Smooth muscle cell of the brain vasculature (primary cell): Measurements from ENCODE around the gene RERE.
"Not testable (repeated sequence)": the region's sequence is repeated elsewhere in the genome, so short reads cannot be mapped to it uniquely, and the experiment has no call there.

Source experiments
- DNase-seq: peaks from one replicate; pipeline ENCODE4 v3.0.0-alpha.2; 2012; ENCODE audit warnings: low read depth, low spot score

Gene RERE

DNA sequence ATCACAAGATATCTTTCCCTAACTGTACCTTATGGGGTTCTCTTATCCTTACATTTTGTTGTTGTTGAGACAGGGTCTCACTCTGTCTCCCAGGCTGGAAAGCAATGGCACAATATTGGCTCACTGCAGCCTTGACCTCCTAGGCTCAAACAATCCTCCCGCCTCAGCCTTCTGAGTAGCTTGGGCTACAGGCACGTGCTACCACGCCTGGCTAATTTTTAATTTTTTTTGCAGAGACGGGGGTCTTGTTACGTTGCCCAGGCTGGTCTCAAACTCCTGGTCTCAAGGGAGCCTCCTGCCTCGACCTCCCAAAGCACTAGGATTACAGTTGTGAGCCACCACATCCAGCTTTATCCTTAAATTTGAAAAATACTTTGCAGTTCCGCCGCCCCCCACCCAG lies 10.4 kb downstream of the RERE start:
- DNase-seq = no peak

DNA sequence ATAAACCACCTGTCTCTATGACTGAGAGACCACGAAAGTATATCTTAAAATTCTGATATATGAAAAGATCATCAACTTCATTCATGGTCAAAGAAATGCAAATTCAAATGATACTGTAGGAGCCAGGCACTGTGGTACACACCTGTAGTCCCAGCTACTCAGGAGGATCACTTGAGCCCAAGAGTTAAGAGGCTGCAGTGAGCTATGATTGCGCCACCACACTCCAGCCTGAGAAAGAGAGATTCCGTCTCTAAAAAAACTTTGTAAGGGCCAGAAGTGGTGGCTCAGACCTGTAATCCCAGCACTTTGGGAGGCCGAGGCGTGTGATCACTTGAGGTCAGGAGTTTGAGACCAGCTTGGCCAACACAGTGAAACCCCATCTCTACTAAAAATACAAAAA lies 17.0 kb downstream of the RERE start:
- no peak for DNase-seq

DNA sequence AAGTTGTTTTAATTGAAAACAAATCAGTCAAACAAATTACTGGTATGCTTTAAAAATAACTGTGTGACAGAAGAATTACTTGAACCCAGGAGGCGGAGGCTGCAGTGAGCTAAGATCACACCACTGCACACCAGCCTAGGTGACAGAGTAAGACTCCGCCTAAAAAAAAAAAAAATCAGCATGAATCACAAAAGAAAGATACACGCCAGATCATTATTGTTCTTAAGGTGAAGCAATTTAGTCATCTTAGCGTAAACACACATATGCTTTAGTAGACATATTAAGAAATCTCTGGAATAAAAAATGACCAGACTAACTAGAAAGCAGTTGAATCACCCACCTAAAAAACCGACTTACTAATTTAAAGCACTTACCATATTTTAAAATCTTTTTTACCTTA lies 20.2 kb downstream of the RERE start:
- no peak for DNase-seq

DNA sequence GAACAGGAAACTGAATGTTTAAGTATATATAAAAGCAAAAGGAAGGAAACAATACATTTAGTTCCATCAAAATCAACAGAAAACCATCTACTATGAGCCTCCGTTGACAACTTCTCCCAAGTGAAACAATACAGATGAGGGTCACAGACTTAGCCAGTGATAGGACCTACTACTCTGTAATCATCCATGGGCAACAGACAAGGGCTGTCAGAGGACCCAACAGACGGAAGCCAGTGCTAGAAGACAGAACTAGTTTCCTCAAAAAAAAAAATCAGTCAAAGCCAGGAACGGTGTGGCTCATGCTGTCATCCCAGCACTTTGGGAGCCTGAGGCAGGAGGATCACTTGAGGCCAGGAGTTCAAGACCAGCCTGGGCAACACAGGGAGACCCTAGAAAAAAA lies 20.6 kb downstream of the RERE start:
- no peak for DNase-seq

DNA sequence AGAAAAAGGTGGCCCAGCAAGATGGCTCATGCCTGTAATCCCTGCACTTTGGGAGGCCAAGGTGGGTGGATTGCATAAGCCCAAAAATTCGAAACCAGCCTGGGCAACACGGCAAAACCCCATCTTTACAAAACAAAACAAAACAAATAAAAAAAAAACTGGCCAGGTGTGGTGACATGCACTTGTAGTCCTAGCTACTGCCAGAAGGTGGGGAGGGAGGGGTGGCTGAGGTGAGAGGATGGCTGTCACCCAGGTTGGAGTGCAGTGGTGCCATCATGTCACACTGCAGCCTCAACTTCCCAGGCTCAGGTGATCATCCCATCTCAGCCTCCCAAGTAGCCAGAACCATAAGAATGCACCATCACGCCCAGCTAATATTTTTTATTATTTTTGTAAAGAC lies 22.8 kb downstream of the RERE start:
- DNase-seq = no peak

DNA sequence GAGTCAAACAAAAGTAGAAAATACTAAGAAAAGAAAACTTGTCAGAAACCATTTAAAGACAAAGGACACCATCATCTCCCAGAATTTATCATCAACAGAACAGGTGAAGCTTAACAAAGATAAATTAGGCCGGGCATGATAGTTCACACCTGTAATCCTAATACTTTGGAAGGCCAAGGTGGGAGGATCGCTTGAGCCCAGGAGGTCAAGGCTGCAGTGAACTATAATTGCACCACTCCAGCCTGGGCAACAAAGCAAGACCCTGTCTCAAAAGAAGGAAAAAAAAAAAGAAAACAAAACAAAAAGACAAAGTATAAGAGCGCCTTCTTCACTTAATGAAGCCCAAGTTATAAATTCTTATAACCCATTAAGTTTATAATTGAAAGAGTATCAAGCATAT lies 25.6 kb downstream of the RERE start:
- no peak for DNase-seq

DNA sequence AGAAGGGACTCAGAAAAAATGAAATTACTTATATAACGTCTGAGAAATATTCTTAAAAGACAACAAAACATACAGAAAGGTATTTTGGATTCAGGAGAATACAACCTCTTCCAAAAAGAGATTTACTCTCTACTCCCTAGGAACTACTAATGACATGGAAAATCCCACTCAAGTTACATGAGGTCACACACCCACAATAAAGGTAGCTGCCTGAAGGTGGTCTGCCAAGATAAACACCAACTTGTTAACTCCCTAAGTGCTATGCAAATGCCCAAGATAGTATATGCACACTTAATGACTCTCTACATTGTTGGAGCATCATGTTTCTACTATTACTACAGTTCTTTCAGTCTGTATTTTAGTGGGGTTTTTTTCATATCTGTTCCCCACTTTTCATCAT lies 26.5 kb downstream of the RERE start:
- no peak for DNase-seq

DNA sequence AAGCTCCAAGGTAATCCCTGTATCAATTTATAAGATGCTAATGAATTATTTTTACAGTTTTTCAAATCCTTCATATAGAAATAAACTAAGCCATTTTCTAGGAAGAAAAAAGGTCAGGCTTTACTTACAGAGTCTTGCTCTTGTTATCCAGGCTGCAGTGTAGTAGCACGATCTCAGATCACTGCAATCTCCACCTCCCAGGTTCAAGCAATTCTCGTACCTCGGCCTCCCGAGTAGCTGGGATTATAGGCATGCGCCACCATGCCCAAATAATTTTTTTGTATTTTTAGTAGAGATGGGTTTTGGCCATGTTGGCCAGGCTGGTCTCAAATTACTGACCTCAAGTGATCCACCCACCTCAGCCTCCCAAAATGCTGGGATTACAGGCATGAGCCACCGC lies 27.0 kb downstream of the RERE start:
- DNase-seq = no peak

DNA sequence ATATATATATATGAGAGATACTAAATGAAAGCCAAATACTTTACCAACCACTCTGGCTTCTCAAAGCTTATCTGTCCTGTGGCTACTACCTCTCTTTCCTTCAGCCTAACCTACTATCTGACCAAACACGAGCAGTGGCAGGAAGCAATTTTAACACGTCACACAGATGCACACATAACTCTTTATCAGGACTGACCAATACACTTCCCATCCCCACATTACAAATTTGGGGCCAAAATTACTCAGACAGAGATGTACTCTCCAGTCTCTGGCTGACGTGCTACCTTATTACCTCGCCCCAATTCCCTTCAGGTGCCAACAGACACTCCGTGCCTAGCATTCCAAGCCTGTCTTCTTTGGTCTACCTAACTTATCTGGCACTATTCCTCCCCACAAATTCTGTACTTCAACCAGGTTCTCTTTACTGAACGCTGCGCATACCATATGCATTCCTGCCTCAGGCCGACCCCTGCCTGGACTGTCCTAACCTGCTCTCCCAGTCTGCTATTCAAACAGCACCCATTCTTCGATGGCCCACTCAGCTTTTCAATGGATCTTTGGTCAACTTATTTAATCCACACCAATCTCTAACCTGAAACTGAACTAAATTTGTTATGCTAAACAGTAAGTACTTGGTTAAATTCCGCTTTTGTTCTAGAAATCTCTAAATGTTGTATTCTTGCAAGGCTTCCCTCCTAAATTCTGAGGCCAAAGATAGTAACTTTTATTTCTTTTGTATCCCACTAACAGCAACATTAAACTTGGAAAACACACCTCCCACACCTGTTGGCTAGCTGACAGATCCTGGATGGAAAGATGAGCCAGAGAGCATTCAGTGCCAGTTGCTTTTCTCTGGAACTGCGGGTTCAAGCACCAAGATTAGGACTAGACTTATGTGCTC lies 27.9 kb downstream of the RERE start:
- no peak for DNase-seq

DNA sequence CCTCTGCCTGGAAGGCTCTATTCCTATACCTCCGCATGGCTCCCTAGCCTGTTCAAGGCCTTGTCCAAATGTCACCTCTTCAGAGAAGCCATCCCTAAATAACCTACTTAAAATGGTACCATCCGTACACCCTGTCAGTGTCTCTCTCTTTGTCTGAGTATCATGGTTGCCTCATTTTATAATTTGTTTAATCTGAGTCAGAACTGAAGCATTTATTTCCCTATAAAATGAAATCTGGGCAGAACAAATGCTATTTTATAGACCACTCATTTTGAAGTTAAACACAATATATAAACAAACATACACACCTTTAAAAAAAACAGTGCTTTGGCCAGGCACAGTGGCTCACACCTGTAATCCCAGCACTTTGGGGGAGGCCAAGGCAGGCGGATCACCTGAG lies 30.2 kb downstream of the RERE start:
- no peak for DNase-seq

DNA sequence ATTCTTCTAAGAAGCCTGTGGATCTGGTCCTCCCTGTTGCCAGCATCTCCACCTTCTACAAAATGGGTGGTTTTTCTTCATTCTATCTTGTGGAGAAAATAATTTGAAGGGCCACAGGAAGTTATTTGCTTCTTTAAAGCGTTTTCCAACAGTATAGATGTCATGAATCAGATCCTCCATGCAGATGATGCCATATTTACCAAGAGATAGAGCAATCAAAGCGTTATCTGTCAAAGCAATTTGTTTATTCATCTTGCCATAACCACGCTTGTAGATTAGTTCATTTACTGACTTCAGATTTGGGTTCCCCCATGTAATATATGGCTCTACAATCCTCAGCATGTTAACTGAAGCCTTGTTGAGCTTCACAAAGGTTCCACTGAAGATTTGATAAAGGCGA lies 31.2 kb downstream of the RERE start:
- DNase-seq = not testable (repeated sequence)

DNA sequence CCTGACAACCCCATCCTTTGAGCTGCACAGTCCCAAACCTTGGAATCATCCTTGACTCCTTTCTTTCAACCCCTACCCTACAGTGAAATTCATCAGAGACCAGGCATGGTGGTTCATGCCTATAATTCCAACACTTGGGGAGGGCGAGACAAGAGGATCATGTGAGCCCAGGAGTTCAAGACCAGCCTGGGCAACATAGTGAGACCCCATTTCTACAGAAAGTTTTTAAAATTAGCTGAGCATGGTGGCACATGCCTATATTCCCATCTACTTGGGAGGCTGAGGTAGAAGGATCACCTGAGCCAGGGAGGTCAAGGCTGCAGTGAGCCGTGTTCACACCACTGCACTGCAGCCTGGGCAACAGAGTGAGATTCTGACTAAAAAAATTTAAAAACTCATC lies 34.5 kb downstream of the RERE start:
- no peak for DNase-seq

DNA sequence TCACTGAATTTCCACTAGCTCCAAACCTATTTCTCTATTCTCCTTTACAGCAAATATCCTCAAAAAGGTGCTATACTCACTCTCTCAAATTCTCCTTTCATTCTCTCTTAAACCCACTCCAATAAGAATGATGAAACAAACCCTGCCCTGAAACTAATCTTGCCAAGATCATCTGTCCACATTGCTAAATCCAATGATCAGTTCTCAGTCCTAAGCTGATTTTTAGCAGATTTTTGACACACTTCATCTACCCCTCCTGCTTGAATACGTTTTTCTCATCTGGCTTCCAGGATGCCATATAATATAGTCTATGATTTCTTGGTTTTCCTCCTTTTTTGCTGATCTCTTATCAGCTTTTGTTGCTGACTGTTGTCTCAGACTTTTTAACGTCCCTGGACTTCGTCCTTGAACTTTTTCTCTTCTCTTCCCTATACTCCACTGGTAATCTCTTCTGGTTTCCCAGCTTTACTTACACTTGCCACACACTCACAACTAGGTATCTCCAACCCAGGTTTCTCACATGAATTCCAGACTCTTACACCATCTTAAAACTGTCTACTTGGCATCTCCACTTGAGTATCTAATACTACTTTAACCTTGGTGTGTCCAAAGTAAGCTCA lies 35.3 kb downstream of the RERE start:
- DNase-seq = no peak

DNA sequence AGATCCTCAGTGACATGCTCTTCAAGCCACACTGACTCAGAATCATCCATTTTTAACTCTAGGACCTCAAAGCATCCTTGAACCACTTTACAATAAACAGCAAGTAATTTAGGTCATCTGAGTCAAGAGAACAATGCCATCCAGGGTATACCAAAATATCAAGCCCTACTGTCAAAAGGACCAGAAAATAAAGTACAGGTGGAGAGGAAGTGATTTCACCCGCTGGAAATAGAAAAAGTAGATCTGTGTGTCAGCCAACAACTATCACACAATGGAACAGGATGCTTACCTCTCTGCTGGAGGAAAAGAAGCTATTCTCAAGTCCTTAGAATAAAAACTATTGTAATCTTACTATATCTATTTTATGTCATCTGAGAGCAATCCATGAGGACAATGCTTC lies 37.0 kb downstream of the RERE start:
- no peak for DNase-seq

DNA sequence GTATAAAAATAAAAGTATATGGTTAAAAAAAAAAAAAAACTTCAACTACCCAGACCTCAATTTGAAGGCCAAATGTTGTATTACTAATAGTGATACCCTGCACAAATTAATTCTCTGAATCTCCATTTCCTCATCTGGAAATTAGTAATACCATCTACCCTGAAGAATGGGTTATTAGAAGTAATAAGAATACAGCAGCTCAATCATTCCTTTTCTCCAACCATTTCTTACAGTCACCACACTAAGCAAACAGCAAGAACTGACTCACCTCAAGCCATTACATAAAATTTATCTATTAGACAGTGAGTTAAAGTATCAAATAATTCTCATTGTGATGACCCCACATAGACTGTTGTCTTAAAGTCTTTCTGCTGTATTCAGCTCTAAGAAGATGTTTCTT lies 39.6 kb downstream of the RERE start:
- no peak for DNase-seq

DNA sequence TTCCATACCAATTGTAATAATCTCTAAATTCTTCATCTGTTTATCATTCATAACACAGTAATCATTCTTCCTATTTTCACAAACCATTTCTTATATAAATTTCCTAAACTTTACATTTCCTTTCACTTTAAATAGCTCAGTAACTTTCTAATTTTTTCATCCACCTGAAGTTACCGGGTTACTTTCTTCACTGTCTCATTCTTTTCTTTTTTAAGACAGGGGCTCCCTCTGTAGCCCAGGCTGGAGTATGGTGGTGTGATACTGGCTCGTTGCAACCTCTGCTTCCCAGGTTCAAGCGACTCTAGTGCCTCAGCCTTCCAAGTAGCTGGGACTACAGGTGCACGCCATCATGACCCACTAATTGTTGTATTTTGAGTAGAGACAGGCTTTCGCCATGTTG lies 41.3 kb downstream of the RERE start:
- no peak for DNase-seq

DNA sequence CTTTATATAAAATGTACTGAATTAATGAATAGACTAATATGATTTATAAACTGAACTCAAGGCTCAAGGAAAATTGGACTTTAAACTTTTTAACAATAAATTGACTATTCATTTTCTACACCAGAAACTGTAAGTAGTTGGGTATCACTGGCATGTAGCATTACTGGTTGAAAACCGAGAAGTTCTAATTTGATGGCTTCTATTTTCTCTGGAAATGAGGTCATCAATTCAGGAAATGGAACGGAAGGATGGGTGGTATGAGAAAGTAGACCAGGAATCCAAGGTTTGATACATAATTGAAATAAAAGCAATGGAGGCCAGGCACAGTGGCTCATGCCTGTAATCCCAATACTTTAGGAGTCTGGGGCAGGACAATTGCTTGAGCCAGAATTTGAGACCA lies 50.4 kb downstream of the RERE start:
- DNase-seq = no peak

DNA sequence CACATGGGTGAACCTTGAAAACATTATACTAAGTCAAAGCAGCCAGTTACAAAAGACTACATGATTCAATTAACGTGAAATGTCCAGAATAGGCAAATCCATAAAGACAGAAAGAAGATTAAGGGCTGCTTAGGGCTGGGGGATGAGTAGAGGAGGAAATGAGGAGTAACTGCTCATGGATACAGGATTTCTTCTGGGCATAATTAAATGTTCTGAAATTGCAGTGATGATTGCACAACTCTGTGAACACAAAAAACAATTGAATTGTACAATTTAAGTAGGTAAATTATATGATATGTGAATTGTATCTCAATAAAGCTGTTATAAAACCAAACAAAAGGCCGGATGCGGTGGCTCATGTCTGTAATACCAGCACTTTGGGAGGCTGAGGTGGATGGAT lies 52.2 kb downstream of the RERE start:
- DNase-seq = no peak

DNA sequence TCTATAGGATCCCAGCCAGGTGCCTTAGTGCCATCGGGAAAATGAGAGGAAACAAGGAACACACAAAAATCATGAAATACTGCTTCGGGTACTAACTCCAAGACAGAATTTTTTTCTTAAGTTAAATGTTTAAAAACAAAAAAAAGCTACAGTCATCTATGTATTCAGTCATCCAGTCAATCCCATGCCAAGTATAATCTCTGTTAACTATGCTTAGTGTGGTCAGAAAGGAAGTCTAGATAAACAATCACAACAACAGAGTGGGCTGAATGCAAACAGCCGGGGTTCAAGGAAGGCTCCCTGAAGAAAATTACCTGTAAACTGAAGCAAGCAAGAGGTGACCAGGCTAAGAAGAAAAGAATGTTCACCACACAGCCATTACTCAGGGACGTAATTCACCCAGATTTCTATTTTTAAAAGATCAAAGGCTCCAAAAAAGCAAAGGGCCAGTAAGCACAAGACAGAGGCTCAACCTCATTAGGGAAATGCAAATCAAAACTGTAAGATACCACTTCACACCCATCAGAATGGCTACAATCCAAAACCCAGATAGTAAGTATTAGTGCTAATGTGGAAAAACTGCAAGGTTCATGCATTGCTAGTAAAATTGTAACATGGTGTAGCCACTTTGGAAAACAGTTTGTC lies 53.0 kb downstream of the RERE start:
- DNase-seq = no peak

DNA sequence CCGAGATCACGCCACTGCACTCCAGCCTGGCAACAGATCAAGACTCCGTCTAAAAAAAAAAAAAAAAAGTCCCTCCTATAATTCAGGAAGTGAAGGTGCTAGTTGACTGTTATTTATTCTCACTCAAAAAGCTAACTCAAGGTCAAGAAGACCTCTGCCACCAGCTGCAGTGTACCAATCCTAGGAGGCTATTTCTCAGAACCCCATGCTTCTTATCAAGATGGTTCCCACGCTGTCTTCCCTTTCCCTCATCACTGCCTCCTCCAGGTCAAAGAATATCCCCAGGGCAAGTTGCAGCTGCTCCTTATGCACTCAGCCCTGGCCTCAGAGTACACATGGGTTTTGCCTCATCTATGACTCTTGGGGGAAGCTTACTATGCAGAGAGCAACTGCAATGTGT lies 53.6 kb downstream of the RERE start:
- DNase-seq = no peak

DNA sequence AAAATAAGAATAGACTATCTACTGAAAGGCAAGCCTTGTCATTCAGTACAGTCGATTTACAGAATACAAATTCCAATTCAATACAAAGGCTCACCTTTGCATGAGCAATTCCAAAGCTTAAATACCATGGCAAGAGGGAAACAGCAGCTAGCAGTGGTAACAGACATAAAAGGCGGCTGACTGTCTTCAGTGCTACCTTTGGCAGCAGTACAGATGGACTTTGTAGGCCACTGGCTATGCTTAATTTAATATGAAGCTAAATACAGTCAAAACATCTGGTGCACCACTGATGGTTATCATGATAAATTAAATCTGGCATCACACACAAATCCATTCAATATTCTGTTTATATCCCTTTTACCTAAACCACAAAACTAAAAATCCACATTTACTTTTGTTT lies 62.4 kb downstream of the RERE start:
- no peak for DNase-seq

DNA sequence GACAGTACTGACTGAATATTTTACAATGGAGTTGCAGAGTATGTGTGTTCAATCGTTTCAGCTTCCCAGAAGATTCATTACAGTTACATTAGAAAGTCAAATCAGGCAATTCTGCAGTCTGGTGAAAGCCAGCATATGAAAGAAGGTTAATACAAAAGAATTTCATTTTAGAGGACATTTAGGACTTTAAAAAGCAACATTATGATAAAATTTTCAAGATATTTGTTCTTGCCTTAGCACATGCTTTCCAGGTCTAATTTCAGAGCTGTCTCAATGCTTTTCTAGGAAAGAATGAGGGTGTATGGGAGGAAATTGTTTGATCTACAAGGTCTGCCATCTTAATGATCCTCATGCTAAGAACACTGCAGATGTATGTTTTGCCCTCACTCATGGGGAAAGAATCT lies 63.2 kb downstream of the RERE start:
- DNase-seq = no peak

DNA sequence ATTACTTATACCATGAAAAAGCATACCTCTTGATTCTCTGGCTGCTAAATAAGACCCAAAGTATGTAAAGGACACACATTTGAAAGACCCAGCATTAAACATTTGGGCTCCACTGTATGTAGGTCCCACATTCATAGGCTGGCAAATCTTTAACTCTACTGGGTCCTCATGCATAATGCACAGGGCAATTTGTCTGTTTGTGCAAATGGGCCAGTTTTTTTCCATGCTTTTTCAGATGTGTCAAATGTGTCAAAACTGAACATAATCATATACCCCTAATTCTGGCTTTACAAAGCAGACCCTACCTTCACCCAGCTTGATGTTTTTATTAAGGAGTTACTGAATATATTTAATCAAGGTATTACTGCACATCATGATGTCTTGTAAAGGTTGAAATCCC lies 63.7 kb downstream of the RERE start:
- no peak for DNase-seq
